ENCODE data around the gene CES4A.
A peak's percentile ranks its signal among the peaks of the same experiment; 100 is the strongest.
"Not testable (repeated sequence)": the region's sequence is repeated elsewhere in the genome, so short reads cannot be mapped to it uniquely, and the experiment has no call there.

CES4A gene

GRCh38 chr16:66991545-66992077, 3.2 kb downstream of the CES4A start:
- DNase-seq, result no peak

GRCh38 chr16:66993558-66993957, 5.2 kb downstream of the CES4A start:
- not testable (repeated sequence) for DNase-seq

- peak in 12 of 14 donors; percentile 32 to 84 (median 75) for DNase-seq
These were observed 8.1 kb downstream of the CES4A start for GRCh38 chr16:66996324-66996982.

- DNase-seq, result peak in 1 of 14 donors; percentile 20
These were observed 8.6 kb downstream of the CES4A start for GRCh38 chr16:66996983-66997358.

GRCh38 chr16:67000384-67001351, 12.3 kb downstream of the CES4A start:
- DNase-seq, result peak in 12 of 14 donors; percentile 48 to 89 (median 62)

- no peak for DNase-seq
These were observed 13.3 kb downstream of the CES4A start for GRCh38 chr16:67001726-67002125.

- DNase-seq, result no peak
These were observed 18.7 kb downstream of the CES4A start for GRCh38 chr16:67006930-67007658.

GRCh38 chr16:67009158-67009557, 20.8 kb downstream of the CES4A start:
- no peak for DNase-seq

GRCh38 chr16:67011274-67011673, 22.9 kb downstream of the CES4A start:
- no peak for DNase-seq

- peak in 9 of 14 donors; percentile 23 to 47 (median 36) for DNase-seq
These were observed 24.9 kb downstream of the CES4A start for GRCh38 chr16:67013233-67013822.

GRCh38 chr16:67013823-67014633, 25.6 kb downstream of the CES4A start:
- peak in 11 of 14 donors; percentile 19 to 69 (median 43) for DNase-seq

- DNase-seq, result no peak
These were observed 26.4 kb downstream of the CES4A start for GRCh38 chr16:67014634-67015312.

- no peak for DNase-seq
These were observed 26.9 kb downstream of the CES4A start for GRCh38 chr16:67015313-67015731.

- DNase-seq, result no peak
These were observed 27.8 kb downstream of the CES4A start for GRCh38 chr16:67016143-67016542.

GRCh38 chr16:67016681-67017420, 28.5 kb downstream of the CES4A start:
- DNase-seq, result no peak

- DNase-seq, result no peak
These were observed 29.0 kb downstream of the CES4A start for GRCh38 chr16:67017421-67017750.

GRCh38 chr16:67017810-67018488, 29.6 kb downstream of the CES4A start:
- peak in 7 of 14 donors; percentile 23 to 56 (median 39) for DNase-seq

- DNase-seq, result no peak
These were observed 30.8 kb downstream of the CES4A start for GRCh38 chr16:67019171-67019570.

- no peak for DNase-seq
These were observed 32.9 kb downstream of the CES4A start for GRCh38 chr16:67021321-67021720.
